Mucosa of descending colon (tissue), 3 donors: ENCODE results near the gene ZC3H11A. TPM values are rescaled to one million over a fixed set of nuclear protein-coding genes. Genes with fewer than 3 reads are reported as not detected.
A peak's percentile ranks its signal among the peaks of the same experiment; 100 is the strongest.

Experiments
- ATAC-seq: fragments of 200-7000 bp; cut with Tn5 transposase; one replicate; pipeline ENCODE4 v1.9.1; 2020; ENCODE audit warnings: mild to moderate bottlenecking, moderate library complexity
- DNase-seq, 3 donors: peaks; one replicate each; pipeline ENCODE4 v3.0.0-alpha.2; 2020
- H3K36me3 ChIP-seq: fragments of 200-600 bp; one replicate; pipeline ENCODE4 v1.8.0; 2021; ENCODE audit warnings: low read depth, mild to moderate bottlenecking
- H3K4me1 ChIP-seq: fragments of 200-600 bp; one replicate; pipeline ENCODE4 v1.8.0; 2021; ENCODE audit warnings: low read depth, mild to moderate bottlenecking
- H3K4me3 ChIP-seq: fragments of 200-600 bp; one replicate; pipeline ENCODE4 v1.8.0; 2021; ENCODE audit warnings: mild to moderate bottlenecking
- H3K9me3 ChIP-seq: fragments of 200-600 bp; one replicate; pipeline ENCODE4 v1.8.0; 2021; ENCODE audit warnings: mild to moderate bottlenecking
- intact Hi-C, 2 donors: fragments of 100-400 bp; cut with DNase I in 1 of 2; cut with micrococcal nuclease in 1 of 2; formaldehyde crosslinking; loops; one replicate each; pipeline versions ENCODE4 v1.11.0 to v1.11.1; 2022; cut with DNase I, micrococcal nuclease
- total RNA-seq, 3 donors: library from RNA; stranded (reverse); fragmentation: NEBNext Ultra II Directional in 2 of 3; extraction: Animal tissue kit (Norgen Biotek cat#: 25700) in 2 of 3; gene quantifications; one replicate each; pipeline versions ENCODE4 v1.2.1 to v1.2.4, GENCODE V29; 2021 to 2023
- TF ChIP-seq, protein P1 (sequence below): fragments of 200-600 bp; IDR thresholded peaks from one replicate; pipeline ENCODE4 v1.8.0; 2022; ENCODE audit warnings: antibody characterized with exemption, mild to moderate bottlenecking
- donor health status: DM: no; HTN: no; CAD: no; lungs with moderate emphysema.
- donor health status: DM: no; HTN: no; CAD: no.
- donor health status: DM: no; HTN: yes; CAD: no.

Gene ZC3H11A
- total RNA-seq, 3 donors from 2014 or later = 60.6 to 91.9 (median 61.4) TPM

DNA sequence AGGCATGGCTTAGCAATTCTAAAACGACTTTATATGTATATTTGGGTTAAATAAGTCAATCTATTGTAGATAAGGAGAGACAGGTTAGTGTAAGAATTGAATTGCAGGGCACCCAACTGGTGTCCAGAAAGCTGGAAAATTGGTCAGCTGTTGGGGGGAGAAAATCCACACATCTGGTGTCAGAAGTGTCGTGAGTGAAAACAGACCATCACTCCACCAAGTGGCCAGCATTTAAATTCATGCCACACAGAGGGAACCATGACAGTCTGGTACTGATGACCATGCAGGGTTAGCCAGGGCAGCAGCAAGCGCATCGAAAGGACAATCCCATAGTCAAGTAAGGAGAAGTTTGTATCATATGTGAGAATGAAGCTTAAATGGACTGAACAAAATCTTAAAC lies 18.8 kb upstream of the ZC3H11A start:
- Histone ChIP-seq H3K9me3 (no peaks in the 10 kb centered on the region), H3K36me3 (no peaks in the 10 kb centered on the region), H3K4me1 (peaks cover 4% of the 10 kb centered on the region), H3K4me3 (no peak overlapping the region)
- intact Hi-C loops = no loop called here
- ATAC-seq (peak; percentile 58), DNase-seq (no peak)
- TF ChIP-seq, protein P1, sequence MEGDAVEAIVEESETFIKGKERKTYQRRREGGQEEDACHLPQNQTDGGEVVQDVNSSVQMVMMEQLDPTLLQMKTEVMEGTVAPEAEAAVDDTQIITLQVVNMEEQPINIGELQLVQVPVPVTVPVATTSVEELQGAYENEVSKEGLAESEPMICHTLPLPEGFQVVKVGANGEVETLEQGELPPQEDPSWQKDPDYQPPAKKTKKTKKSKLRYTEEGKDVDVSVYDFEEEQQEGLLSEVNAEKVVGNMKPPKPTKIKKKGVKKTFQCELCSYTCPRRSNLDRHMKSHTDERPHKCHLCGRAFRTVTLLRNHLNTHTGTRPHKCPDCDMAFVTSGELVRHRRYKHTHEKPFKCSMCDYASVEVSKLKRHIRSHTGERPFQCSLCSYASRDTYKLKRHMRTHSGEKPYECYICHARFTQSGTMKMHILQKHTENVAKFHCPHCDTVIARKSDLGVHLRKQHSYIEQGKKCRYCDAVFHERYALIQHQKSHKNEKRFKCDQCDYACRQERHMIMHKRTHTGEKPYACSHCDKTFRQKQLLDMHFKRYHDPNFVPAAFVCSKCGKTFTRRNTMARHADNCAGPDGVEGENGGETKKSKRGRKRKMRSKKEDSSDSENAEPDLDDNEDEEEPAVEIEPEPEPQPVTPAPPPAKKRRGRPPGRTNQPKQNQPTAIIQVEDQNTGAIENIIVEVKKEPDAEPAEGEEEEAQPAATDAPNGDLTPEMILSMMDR = no peak

DNA sequence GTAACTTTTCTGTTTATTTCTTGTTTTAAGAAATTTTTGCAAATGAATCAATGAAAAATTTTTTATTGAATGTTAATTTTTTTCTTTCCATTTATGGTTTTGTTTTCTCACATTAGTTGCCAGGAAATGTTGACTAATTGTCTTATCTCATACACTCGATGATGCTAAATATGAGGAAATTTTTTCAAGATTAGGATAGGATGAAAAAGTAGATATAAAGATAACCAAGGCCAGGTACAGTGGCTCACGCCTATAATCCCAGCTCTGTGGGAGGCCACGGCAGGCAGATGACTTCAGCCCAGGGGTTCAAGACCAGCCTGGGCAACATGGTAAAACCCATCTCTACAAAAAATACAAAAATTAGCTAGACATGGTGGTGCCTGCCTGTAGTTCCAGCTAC lies 17.8 kb upstream of the ZC3H11A start:
- no peaks in the 10 kb centered on the region for H3K9me3 ChIP-seq
- DNase-seq (no peak), ATAC-seq (no peak)
- intact Hi-C loops = no loop called here
- H3K4me1 ChIP-seq = peaks cover 4% of the 10 kb centered on the region
- TF ChIP-seq, protein P1 = no peak
- no peaks in the 10 kb centered on the region for H3K36me3 ChIP-seq
- H3K4me3 ChIP-seq = no peak overlapping the region

DNA sequence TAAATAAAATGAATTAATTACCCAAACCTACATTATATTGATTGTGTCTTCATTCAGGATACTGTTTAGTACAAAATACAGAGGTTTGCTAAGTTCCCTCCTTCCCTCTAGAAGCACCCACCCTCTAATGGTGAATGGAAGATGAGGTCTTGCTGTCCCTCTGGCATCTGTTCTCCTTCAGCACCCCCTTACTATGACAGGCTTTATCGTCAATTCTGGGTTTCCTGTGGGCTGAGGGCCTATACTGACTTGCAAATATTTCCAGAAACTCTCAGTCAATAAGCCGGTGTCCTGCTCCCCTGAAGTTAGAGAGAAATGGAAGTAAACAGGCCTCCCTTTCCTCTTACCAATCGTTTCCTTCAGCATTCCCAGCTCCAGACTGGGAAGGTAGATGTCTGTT lies 17.3 kb upstream of the ZC3H11A start:
- Histone ChIP-seq H3K4me3 (no peak overlapping the region), H3K9me3 (no peaks in the 10 kb centered on the region), H3K4me1 (peaks cover 4% of the 10 kb centered on the region), H3K36me3 (no peaks in the 10 kb centered on the region)
- TF ChIP-seq, protein P1 = no peak
- DNase-seq (no peak), ATAC-seq (no peak)
- intact Hi-C loops = no loop called here

DNA sequence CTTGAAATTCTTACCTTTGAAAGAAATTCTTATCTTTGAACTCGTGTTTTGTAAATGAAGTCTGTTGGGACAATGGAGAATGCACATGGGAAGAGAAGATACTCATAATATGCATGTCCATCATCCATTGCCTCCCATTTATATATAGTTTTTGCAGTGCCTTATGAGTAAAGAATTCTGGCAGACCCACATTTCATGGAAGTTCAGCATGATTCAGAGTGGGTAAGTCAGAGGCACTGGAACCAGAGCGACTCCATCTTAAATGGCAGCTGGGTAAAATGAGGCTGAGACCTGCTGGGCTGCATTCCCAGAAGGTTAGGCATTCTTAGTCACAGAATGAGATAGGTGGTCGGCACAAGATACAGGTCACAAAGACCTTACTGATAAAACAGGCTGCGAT lies 16.6 kb upstream of the ZC3H11A start:
- intact Hi-C loops = no loop called here
- DNase-seq = no peak
- ATAC-seq = no peak
- Histone ChIP-seq H3K4me1 (peaks cover 4% of the 10 kb centered on the region), H3K36me3 (no peaks in the 10 kb centered on the region), H3K4me3 (no peak overlapping the region), H3K9me3 (no peaks in the 10 kb centered on the region)
- TF ChIP-seq, protein P1 = no peak

DNA sequence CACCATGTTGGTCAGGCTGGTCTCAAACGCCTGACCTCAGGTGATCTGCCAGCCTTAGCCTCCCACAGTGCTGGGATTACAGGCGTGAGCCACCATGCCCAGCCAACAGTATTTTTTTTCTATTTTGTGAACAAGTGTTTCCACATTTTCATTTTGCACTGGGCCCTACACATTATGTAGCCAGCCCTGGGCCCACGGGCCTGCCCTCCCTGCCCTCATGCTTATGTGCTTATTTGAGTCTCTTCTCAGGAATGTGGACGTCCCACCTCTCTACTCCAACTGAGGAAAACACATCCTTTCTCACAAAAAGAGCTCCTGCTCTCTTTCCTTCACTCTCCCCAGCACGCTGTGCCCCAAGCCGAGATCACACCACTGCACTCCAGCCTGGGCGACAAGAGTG lies 13.5 kb upstream of the ZC3H11A start:
- DNase-seq (no peak), ATAC-seq (no peak)
- no peaks in the 10 kb centered on the region for H3K9me3 ChIP-seq
- no peaks in the 10 kb centered on the region for H3K36me3 ChIP-seq
- intact Hi-C loops = no loop called here
- TF ChIP-seq, protein P1 = no peak
- no peaks in the 10 kb centered on the region for H3K4me1 ChIP-seq
- no peak overlapping the region for H3K4me3 ChIP-seq

DNA sequence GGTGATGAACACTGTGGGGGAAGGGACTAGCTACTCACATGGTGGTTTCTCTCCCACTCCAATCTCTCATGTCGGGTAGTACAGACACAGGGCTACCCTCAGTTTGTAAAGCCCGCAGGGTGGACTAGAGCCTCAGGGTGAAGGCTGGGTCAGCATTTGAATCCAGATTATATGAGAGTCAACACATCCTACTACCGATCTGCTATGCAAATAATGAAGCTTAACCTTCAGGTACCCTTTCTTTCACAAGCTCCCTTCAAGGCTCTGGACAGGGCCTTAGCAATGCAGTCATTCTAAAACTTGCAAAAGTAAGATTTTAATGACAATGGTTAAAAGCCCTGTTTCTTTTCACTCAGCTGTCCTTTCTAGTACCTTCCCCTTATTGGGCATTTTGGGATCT lies 5.5 kb upstream of the ZC3H11A start:
- H3K4me3 ChIP-seq = no peak overlapping the region
- DNase-seq (no peak), ATAC-seq (no peak)
- peaks cover 3% of the 10 kb centered on the region for H3K4me1 ChIP-seq
- H3K9me3 ChIP-seq = no peaks in the 10 kb centered on the region
- TF ChIP-seq, protein P1 = no peak
- H3K36me3 ChIP-seq = no peaks in the 10 kb centered on the region
- intact Hi-C loops = no loop called here
